A549 (cell line): ENCODE measurements around the gene NDFIP1. TPM values are rescaled to one million over a fixed set of nuclear protein-coding genes. Genes with fewer than 3 reads are reported as not detected.

ENCODE experiments used
- ATAC-seq, 2 experiments: fragments of 200-7000 bp in 1 of 2; fragments of >200 bp in 1 of 2; cut with Nextera tagmentation in 1 of 2; cut with Tn5 transposase in 1 of 2; 3 replicates each; pipeline versions ENCODE4 v1.8.0 to v1.9.1; 2018 to 2020; ENCODE audit warnings: mild to moderate bottlenecking in 1 of 2, moderate library complexity in 1 of 2
- CTCF ChIA-PET: fragments of 300-600 bp; sonication (Branson Sonifier 250); formaldehyde crosslinking; extraction: SDS; loops from one replicate; lab custom pipeline; 2021; ENCODE audit warnings: antibody characterized with exemption, inconsistent platforms; lab: Yijun Ruan, JAX
- POLR2A ChIA-PET: fragments of 350-600 bp; formaldehyde crosslinking; extraction: SDS; loops from one replicate; lab custom pipeline; 2021; ENCODE audit warnings: antibody characterized with exemption, inconsistent platforms; lab: Yijun Ruan, JAX
- DNase-seq, 2 experiments: peaks; one replicate each; pipeline versions ENCODE4 v3.0.0 to v3.0.0-alpha.2; 2011 to 2016; ENCODE audit warnings: low read depth in 1 of 2, low spot score in 1 of 2
- FAIRE-seq: peaks from 2 replicates; lab custom pipeline; 2011; peaks lifted over from hg19 to GRCh38; lab: Jason Lieb, UNC
- H3K27ac ChIP-seq, 2 experiments: fragments of >200 bp; sonication (Bioruptor Twin); formaldehyde crosslinking; 3 replicates each; pipeline ENCODE4 v1.5.1; 2016 to 2017
- H3K4me1 ChIP-seq: fragments of >200 bp; sonication (Bioruptor Twin); formaldehyde crosslinking; 3 replicates; pipeline ENCODE4 v1.6.1; 2016
- H3K4me2 ChIP-seq: fragments of >200 bp; sonication (Bioruptor Twin); formaldehyde crosslinking; 3 replicates; pipeline ENCODE4 v1.6.1; 2016
- H3K4me3 ChIP-seq: fragments of >200 bp; sonication (Bioruptor Twin); formaldehyde crosslinking; 3 replicates; pipeline ENCODE4 v1.5.1; 2016
- H3K9me3 ChIP-seq: fragments of >200 bp; sonication (Bioruptor Twin); formaldehyde crosslinking; 3 replicates; pipeline ENCODE4 v1.6.1; 2016
- CBX2 ChIP-seq: fragments of 200-600 bp; sonication (generic); IDR thresholded peaks from 2 replicates; pipeline ENCODE4 v1.6.1; 2016; ENCODE audit warnings: low read depth, mild to moderate bottlenecking, borderline replicate concordance
- CEBPB ChIP-seq, 2 experiments: fragments of >200 bp in 1 of 2; sonication (Bioruptor Twin) in 1 of 2; formaldehyde crosslinking in 1 of 2; IDR thresholded peaks; 2 replicates each; pipeline ENCODE4 v1.6.1; 2012 to 2016
- EHMT2 ChIP-seq: fragments of 200-600 bp; sonication (generic); IDR thresholded peaks from 2 replicates; pipeline ENCODE4 v1.6.1; 2016; ENCODE audit warnings: antibody characterized with exemption, low read depth, mild to moderate bottlenecking, moderate library complexity
- EP300 ChIP-seq, 2 experiments: fragments of >200 bp; sonication (Bioruptor Twin); formaldehyde crosslinking; IDR thresholded peaks; 2 replicates in 1 of 2; 3 replicates in 1 of 2; pipeline ENCODE4 v1.6.1; 2016 to 2017
- ESRRA ChIP-seq: fragments of 150-350 bp; IDR thresholded peaks from 2 replicates; pipeline ENCODE4 v1.6.1; 2014; ENCODE audit warnings: mild to moderate bottlenecking, low read length, borderline replicate concordance
- FOSL2 ChIP-seq, 2 experiments: fragments of 450-650 bp in 1 of 2; fragments of >200 bp in 1 of 2; sonication (Bioruptor Twin) in 1 of 2; formaldehyde crosslinking; IDR thresholded peaks; 2 replicates each; pipeline versions ENCODE4 v1.5.0 to v1.6.1; 2016 to 2020; ENCODE audit warnings: mild to moderate bottlenecking in 1 of 2, moderate library complexity in 1 of 2
- HDAC2 ChIP-seq: fragments of 200-600 bp; sonication (generic); IDR thresholded peaks from 2 replicates; pipeline ENCODE4 v1.6.1; 2016
- HES2 ChIP-seq: fragments of >200 bp; sonication (Bioruptor Twin); formaldehyde crosslinking; IDR thresholded peaks from 2 replicates; pipeline ENCODE4 v1.6.1; 2016
- HOXA7 ChIP-seq: fragments of 250-450 bp; sonication (Bioruptor Pico); IDR thresholded peaks from 2 replicates; pipeline ENCODE4 v1.5.0; 2020; ENCODE audit warnings: mild to moderate bottlenecking, moderate library complexity
- MAFK ChIP-seq: fragments of 450-650 bp; IDR thresholded peaks from 2 replicates; pipeline ENCODE4 v1.6.1; 2014; ENCODE audit not compliant: partially characterized antibody
- MAZ ChIP-seq: fragments of 150-350 bp; IDR thresholded peaks from 2 replicates; pipeline ENCODE4 v1.6.1; 2014; ENCODE audit warnings: antibody characterized with exemption, low read depth, low read length, borderline replicate concordance
- NFE2L2 ChIP-seq: fragments of 150-350 bp; conservative IDR thresholded peaks from 2 replicates; pipeline ENCODE4 v1.6.1; 2014; ENCODE audit warnings: low read length
- NPAS2 ChIP-seq: fragments of 250-450 bp; sonication (Bioruptor Pico); IDR thresholded peaks from 2 replicates; pipeline ENCODE4 v1.8.0; 2022; ENCODE audit warnings: mild to moderate bottlenecking, moderate library complexity, borderline replicate concordance
- PBX3 ChIP-seq: IDR thresholded peaks from 2 replicates; pipeline ENCODE4 v1.6.1; 2012
- PHF8 ChIP-seq: fragments of 200-600 bp; sonication (generic); IDR thresholded peaks from 2 replicates; pipeline ENCODE4 v1.6.1; 2016; ENCODE audit warnings: low read depth, mild to moderate bottlenecking, antibody characterized with exemption, moderate library complexity, borderline replicate concordance
- RCOR1 ChIP-seq: fragments of 150-350 bp; IDR thresholded peaks from 2 replicates; pipeline ENCODE4 v1.6.1; 2014; ENCODE audit warnings: antibody characterized with exemption, low read length, low read depth
- RNF2 ChIP-seq: fragments of 200-600 bp; sonication (generic); IDR thresholded peaks from 2 replicates; pipeline ENCODE4 v1.6.1; 2016; ENCODE audit warnings: low read depth, mild to moderate bottlenecking, antibody characterized with exemption, moderate library complexity, borderline replicate concordance
- SMC3 ChIP-seq: fragments of >200 bp; sonication (Bioruptor Twin); formaldehyde crosslinking; IDR thresholded peaks from 3 replicates; pipeline ENCODE4 v1.6.1; 2018; ENCODE audit warnings: inconsistent platforms
- TP53 ChIP-seq: fragments of 250-450 bp; sonication (Bioruptor Pico); IDR thresholded peaks from 2 replicates; pipeline ENCODE4 v1.5.0; 2021; ENCODE audit warnings: mild to moderate bottlenecking, moderate library complexity
- ZC3H11A ChIP-seq: fragments of 450-650 bp; IDR thresholded peaks from 2 replicates; pipeline ENCODE4 v1.6.1; 2014; ENCODE audit warnings: antibody characterized with exemption, mild to moderate bottlenecking
- ZFP36 ChIP-seq: fragments of 450-650 bp; IDR thresholded peaks from 2 replicates; pipeline ENCODE4 v1.6.1; 2014; ENCODE audit warnings: borderline replicate concordance; ENCODE audit not compliant: partially characterized antibody
- ZNF302 ChIP-seq: fragments of 250-450 bp; sonication (Bioruptor Pico); IDR thresholded peaks from 2 replicates; pipeline ENCODE4 v1.9.0; 2021; ENCODE audit warnings: inconsistent platforms, mild to moderate bottlenecking, moderate library complexity
- ZSCAN20 ChIP-seq: fragments of 250-450 bp; sonication (Bioruptor Pico); IDR thresholded peaks from 2 replicates; pipeline ENCODE4 v1.8.0; 2022; ENCODE audit warnings: mild to moderate bottlenecking, moderate library complexity
- WGBS: methylation state at CpG from one replicate; pipeline ENCODE4 v1.1.6; 2017; ENCODE audit errors: missing lambda C conversion rate; 5-methylcytosine and 5-hydroxymethylcytosine counted together
- polyA plus RNA-seq, 4 experiments: library from polyadenylated mRNA; depleted of rRNA in 3 of 4; stranded (reverse); fragments of >200 nt; fragmentation: RNase III in 1 of 4; extraction: RNeasy Plus Mini Kit Qiagen cat#74134 plus additional on column Dnase treatment in 1 of 4; gene quantifications; 2 replicates in 3 of 4; 3 replicates in 1 of 4; pipeline ENCODE4 v1.2.3, GENCODE V29; 2011 to 2017
- TF ChIP-seq, protein P1 (sequence below): IDR thresholded peaks from 2 replicates; pipeline ENCODE4 v1.6.1; 2012
- TF ChIP-seq, protein P2 (sequence below): IDR thresholded peaks from 2 replicates; pipeline ENCODE4 v1.6.1; 2012; ENCODE audit warnings: low read depth, borderline replicate concordance
- TF ChIP-seq, protein P3 (sequence below): fragments of >200 bp; sonication (Bioruptor Twin); formaldehyde crosslinking; IDR thresholded peaks from 3 replicates; pipeline ENCODE4 v1.6.1; 2016
- TF ChIP-seq, protein P4 (sequence below): fragments of 450-650 bp; IDR thresholded peaks from 2 replicates; pipeline ENCODE4 v1.6.1; 2014; ENCODE audit warnings: antibody characterized with exemption
- TF ChIP-seq, protein P5 (sequence below): fragments of 250-450 bp; sonication (Bioruptor Pico); IDR thresholded peaks from 2 replicates; pipeline ENCODE4 v1.5.0; 2020; ENCODE audit warnings: low read depth, mild to moderate bottlenecking, moderate library complexity

The NDFIP1 gene
- polyA plus RNA-seq, 2 of the 4 experiments (the other 2 are of a cell fraction), result 42.4 to 58.0 TPM

- WGBS, result 83% methylated on average over 1 of the region's 1 CpG
- CTCF ChIA-PET, result interaction anchor here (1.2 to 3.7 kb wide), 3 partner anchors 158 to 458 kb away, joined by 3 to 46 read pairs (median 3); no protein-coding TSS in a partner anchor
- no peak overlapping the region for H3K27ac ChIP-seq
- TF ChIP-seq, protein P1, sequence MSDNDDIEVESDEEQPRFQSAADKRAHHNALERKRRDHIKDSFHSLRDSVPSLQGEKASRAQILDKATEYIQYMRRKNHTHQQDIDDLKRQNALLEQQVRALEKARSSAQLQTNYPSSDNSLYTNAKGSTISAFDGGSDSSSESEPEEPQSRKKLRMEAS, result no peak
- no peak for TF ChIP-seq PHF8
- TF ChIP-seq, protein P2, sequence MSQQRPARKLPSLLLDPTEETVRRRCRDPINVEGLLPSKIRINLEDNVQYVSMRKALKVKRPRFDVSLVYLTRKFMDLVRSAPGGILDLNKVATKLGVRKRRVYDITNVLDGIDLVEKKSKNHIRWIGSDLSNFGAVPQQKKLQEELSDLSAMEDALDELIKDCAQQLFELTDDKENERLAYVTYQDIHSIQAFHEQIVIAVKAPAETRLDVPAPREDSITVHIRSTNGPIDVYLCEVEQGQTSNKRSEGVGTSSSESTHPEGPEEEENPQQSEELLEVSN, result no peak
- TF ChIP-seq EHMT2, result no peak
- TF ChIP-seq CEBPB (IDR thresholded peaks at IDR 0.05), result no peak
- TF ChIP-seq HES2, result no peak
- no peak for TF ChIP-seq HDAC2
- no peak for TF ChIP-seq MAFK
- no peak for TF ChIP-seq HOXA7 (CRISPR knock-in tag)
- no peak for TF ChIP-seq PBX3
- TF ChIP-seq ESRRA, result no peak
- TF ChIP-seq SMC3, result no peak
- TF ChIP-seq ZC3H11A, result no peak
- no peak for TF ChIP-seq ZFP36
- TF ChIP-seq EP300 (IDR thresholded peaks at IDR 0.05), result no peak
- no peak for TF ChIP-seq TP53 (CRISPR knock-in tag)
- no peak overlapping the region for H3K4me2 ChIP-seq
- peaks cover 12% of the 10 kb centered on the region; the same call in 2 of the 3 replicates for H3K9me3 ChIP-seq
- H3K4me1 ChIP-seq, result no peaks in the 10 kb centered on the region
- FAIRE-seq (no peak), ATAC-seq (no peak), DNase-seq (no peak)
- POLR2A ChIA-PET, result no interaction called here
- no peak overlapping the region for H3K4me3 ChIP-seq
Observed at GRCh38 chr5:142149363-142149762, 40.8 kb downstream of the NDFIP1 start.

DNA sequence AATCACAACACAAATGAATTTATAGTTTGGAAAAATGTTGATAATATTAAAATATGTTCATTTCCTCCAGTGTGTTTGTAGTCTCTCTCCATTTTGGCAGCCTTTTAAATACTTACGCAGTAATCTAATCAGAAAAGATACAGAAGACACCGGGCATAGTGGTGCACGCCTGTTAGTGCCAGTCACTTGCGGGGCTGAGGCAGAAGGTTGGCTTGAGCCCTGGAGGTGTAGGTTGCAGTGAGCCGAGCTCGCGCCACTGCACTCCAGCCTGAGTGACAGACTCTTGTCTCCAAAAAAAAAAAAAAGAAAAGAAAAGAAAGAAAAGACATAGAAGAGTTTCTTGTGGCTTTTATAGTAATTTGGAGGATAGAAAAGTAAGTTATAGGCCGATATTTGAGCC, 41.9 kb downstream of the NDFIP1 start:
- Histone ChIP-seq H3K4me3 (no peak overlapping the region), H3K4me1 (no peaks in the 10 kb centered on the region), H3K9me3 (peaks cover 12% of the 10 kb centered on the region; the same call in 2 of the 3 replicates), H3K27ac (no peak overlapping the region), H3K4me2 (no peak overlapping the region)
- DNase-seq, result no peak
- ATAC-seq, result no peak
- 93% methylated on average over 8 of the region's 8 CpGs for WGBS
- CTCF ChIA-PET, result interaction anchor here (1.3 to 3.7 kb wide), 4 partner anchors 207 to 398 kb away, joined by 3 to 46 read pairs (median 12); no protein-coding TSS in a partner anchor
- no peak for FAIRE-seq
- POLR2A ChIA-PET, result no interaction called here
- TF ChIP-seq ZFP36, result no peak
- TF ChIP-seq, protein P3, sequence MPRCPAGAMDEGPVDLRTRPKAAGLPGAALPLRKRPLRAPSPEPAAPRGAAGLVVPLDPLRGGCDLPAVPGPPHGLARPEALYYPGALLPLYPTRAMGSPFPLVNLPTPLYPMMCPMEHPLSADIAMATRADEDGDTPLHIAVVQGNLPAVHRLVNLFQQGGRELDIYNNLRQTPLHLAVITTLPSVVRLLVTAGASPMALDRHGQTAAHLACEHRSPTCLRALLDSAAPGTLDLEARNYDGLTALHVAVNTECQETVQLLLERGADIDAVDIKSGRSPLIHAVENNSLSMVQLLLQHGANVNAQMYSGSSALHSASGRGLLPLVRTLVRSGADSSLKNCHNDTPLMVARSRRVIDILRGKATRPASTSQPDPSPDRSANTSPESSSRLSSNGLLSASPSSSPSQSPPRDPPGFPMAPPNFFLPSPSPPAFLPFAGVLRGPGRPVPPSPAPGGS, result no peak
- TF ChIP-seq, protein P4, sequence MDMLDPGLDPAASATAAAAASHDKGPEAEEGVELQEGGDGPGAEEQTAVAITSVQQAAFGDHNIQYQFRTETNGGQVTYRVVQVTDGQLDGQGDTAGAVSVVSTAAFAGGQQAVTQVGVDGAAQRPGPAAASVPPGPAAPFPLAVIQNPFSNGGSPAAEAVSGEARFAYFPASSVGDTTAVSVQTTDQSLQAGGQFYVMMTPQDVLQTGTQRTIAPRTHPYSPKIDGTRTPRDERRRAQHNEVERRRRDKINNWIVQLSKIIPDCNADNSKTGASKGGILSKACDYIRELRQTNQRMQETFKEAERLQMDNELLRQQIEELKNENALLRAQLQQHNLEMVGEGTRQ, result no peak
- no peak for TF ChIP-seq RCOR1
- TF ChIP-seq MAZ, result no peak
- no peak for TF ChIP-seq FOSL2 (IDR thresholded peaks at IDR 0.05)
- TF ChIP-seq FOSL2 (CRISPR knock-in tag; IDR thresholded peaks at IDR 0.05), result no peak
- no peak for TF ChIP-seq NFE2L2
- TF ChIP-seq, protein P5, sequence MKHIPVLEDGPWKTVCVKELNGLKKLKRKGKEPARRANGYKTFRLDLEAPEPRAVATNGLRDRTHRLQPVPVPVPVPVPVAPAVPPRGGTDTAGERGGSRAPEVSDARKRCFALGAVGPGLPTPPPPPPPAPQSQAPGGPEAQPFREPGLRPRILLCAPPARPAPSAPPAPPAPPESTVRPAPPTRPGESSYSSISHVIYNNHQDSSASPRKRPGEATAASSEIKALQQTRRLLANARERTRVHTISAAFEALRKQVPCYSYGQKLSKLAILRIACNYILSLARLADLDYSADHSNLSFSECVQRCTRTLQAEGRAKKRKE (CRISPR knock-in tag), result no peak
- no peak for TF ChIP-seq ESRRA
- TF ChIP-seq CBX2, result no peak
- no peak for TF ChIP-seq ZSCAN20
- no peak for TF ChIP-seq ZNF302 (CRISPR knock-in tag)
- no peak for TF ChIP-seq NPAS2 (CRISPR knock-in tag)
- TF ChIP-seq RNF2, result no peak
